ENCODE results near the gene ZIM2.

The ZIM2 gene

GRCh38 chr19:56835401-56835800 is 5.1 kb downstream of the ZIM2 start:
- Histone ChIP-seq H2AFZ (ENCODE audit: low read depth, low read length, severe bottlenecking) (no peak overlapping the region), H3K9ac (ENCODE audit: low read length) (no peak overlapping the region), H4K20me1 (ENCODE audit: low read depth, low read length) (no peaks in the 10 kb centered on the region), H3K9me2 (replicated peaks; ENCODE audit: insufficient read depth, low read length) (no peaks in the 10 kb centered on the region), H3K36me3 (ENCODE audit: low read length) (no peaks in the 10 kb centered on the region), H3K27ac (ENCODE audit: low read depth, low read length) (no peak overlapping the region), H3K79me2 (ENCODE audit: insufficient read depth, low read length) (no peaks in the 10 kb centered on the region), H3F3A (ENCODE audit: insufficient read depth) (no peaks in the 10 kb centered on the region), H3K9me3 (ENCODE audit: insufficient read depth, low read length) (peaks cover 8% of the 10 kb centered on the region; the same call in 1 of the 2 replicates), H3K4me3 (ENCODE audit: insufficient read depth, low read length, poor library complexity, severe bottlenecking) (no peak overlapping the region), H3K4me2 (ENCODE audit: low read depth, low read length, poor library complexity, severe bottlenecking) (no peak overlapping the region), H3K27me3 (ENCODE audit: low read length) (no peaks in the 10 kb centered on the region)
- TF ChIP-seq, protein P1, sequence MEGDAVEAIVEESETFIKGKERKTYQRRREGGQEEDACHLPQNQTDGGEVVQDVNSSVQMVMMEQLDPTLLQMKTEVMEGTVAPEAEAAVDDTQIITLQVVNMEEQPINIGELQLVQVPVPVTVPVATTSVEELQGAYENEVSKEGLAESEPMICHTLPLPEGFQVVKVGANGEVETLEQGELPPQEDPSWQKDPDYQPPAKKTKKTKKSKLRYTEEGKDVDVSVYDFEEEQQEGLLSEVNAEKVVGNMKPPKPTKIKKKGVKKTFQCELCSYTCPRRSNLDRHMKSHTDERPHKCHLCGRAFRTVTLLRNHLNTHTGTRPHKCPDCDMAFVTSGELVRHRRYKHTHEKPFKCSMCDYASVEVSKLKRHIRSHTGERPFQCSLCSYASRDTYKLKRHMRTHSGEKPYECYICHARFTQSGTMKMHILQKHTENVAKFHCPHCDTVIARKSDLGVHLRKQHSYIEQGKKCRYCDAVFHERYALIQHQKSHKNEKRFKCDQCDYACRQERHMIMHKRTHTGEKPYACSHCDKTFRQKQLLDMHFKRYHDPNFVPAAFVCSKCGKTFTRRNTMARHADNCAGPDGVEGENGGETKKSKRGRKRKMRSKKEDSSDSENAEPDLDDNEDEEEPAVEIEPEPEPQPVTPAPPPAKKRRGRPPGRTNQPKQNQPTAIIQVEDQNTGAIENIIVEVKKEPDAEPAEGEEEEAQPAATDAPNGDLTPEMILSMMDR (IDR thresholded peaks at IDR 0.05; ENCODE audit: insufficient read depth, low read length, poor library complexity, severe bottlenecking), result no peak
- no peak for TF ChIP-seq EZH2phosphoT487 (conservative IDR thresholded peaks at IDR 0.05; ENCODE audit: low read length)

GRCh38 chr19:56834564-56835375 is 5.8 kb downstream of the ZIM2 start:
- Histone ChIP-seq H3K4me2 (ENCODE audit: low read depth, low read length, poor library complexity, severe bottlenecking) (no peak overlapping the region), H3K27ac (ENCODE audit: low read depth, low read length) (no peak overlapping the region), H3K4me3 (ENCODE audit: insufficient read depth, low read length, poor library complexity, severe bottlenecking) (no peak overlapping the region), H3F3A (ENCODE audit: insufficient read depth) (no peaks in the 10 kb centered on the region), H3K9ac (ENCODE audit: low read length) (no peak overlapping the region), H3K36me3 (ENCODE audit: low read length) (no peaks in the 10 kb centered on the region), H2AFZ (ENCODE audit: low read depth, low read length, severe bottlenecking) (no peak overlapping the region), H3K9me2 (replicated peaks; ENCODE audit: insufficient read depth, low read length) (no peaks in the 10 kb centered on the region), H3K79me2 (ENCODE audit: insufficient read depth, low read length) (no peaks in the 10 kb centered on the region), H3K27me3 (ENCODE audit: low read length) (no peaks in the 10 kb centered on the region), H3K9me3 (ENCODE audit: insufficient read depth, low read length) (peaks cover 8% of the 10 kb centered on the region; the same call in 1 of the 2 replicates), H4K20me1 (ENCODE audit: low read depth, low read length) (no peaks in the 10 kb centered on the region)
- TF ChIP-seq EZH2phosphoT487 (conservative IDR thresholded peaks at IDR 0.05; ENCODE audit: low read length), result no peak

GRCh38 chr19:56832352-56832928 is 8.1 kb downstream of the ZIM2 start:
- no peaks in the 10 kb centered on the region for H3K36me3 ChIP-seq (ENCODE audit: low read length)
- no peaks in the 10 kb centered on the region for H4K20me1 ChIP-seq (ENCODE audit: low read depth, low read length)
- H2AFZ ChIP-seq (ENCODE audit: low read depth, low read length, severe bottlenecking), result no peak overlapping the region
- no peaks in the 10 kb centered on the region for H3F3A ChIP-seq (ENCODE audit: insufficient read depth)
- no peak overlapping the region for H3K4me3 ChIP-seq (ENCODE audit: insufficient read depth, low read length, poor library complexity, severe bottlenecking)
- H3K27ac ChIP-seq (ENCODE audit: low read depth, low read length), result no peak overlapping the region
- no peaks in the 10 kb centered on the region for H3K9me3 ChIP-seq (ENCODE audit: insufficient read depth, low read length)
- H3K9me2 ChIP-seq (replicated peaks; ENCODE audit: insufficient read depth, low read length), result no peaks in the 10 kb centered on the region
- no peaks in the 10 kb centered on the region for H3K79me2 ChIP-seq (ENCODE audit: insufficient read depth, low read length)
- H3K9ac ChIP-seq (ENCODE audit: low read length), result no peak overlapping the region
- no peaks in the 10 kb centered on the region for H3K27me3 ChIP-seq (ENCODE audit: low read length)
- H3K4me2 ChIP-seq (ENCODE audit: low read depth, low read length, poor library complexity, severe bottlenecking), result no peak overlapping the region
- TF ChIP-seq, protein P1 (IDR thresholded peaks at IDR 0.05; ENCODE audit: insufficient read depth, low read length, poor library complexity, severe bottlenecking), result no peak
- no peak for TF ChIP-seq EZH2phosphoT487 (conservative IDR thresholded peaks at IDR 0.05; ENCODE audit: low read length)

- Histone ChIP-seq H3K9ac (ENCODE audit: low read length) (no peak overlapping the region), H3K27ac (ENCODE audit: low read depth, low read length) (no peak overlapping the region), H3K4me2 (ENCODE audit: low read depth, low read length, poor library complexity, severe bottlenecking) (no peak overlapping the region), H3K4me3 (ENCODE audit: insufficient read depth, low read length, poor library complexity, severe bottlenecking) (no peak overlapping the region), H3K79me2 (ENCODE audit: insufficient read depth, low read length) (no peaks in the 10 kb centered on the region), H3F3A (ENCODE audit: insufficient read depth) (no peaks in the 10 kb centered on the region), H4K20me1 (ENCODE audit: low read depth, low read length) (no peaks in the 10 kb centered on the region), H3K36me3 (ENCODE audit: low read length) (no peaks in the 10 kb centered on the region), H3K9me3 (ENCODE audit: insufficient read depth, low read length) (no peaks in the 10 kb centered on the region), H3K9me2 (replicated peaks; ENCODE audit: insufficient read depth, low read length) (no peaks in the 10 kb centered on the region), H2AFZ (ENCODE audit: low read depth, low read length, severe bottlenecking) (no peak overlapping the region), H3K27me3 (ENCODE audit: low read length) (no peaks in the 10 kb centered on the region)
- TF ChIP-seq, protein P1 (IDR thresholded peaks at IDR 0.05; ENCODE audit: insufficient read depth, low read length, poor library complexity, severe bottlenecking), result no peak
- TF ChIP-seq EZH2phosphoT487 (conservative IDR thresholded peaks at IDR 0.05; ENCODE audit: low read length), result no peak
These were observed 9.3 kb downstream of the ZIM2 start for GRCh38 chr19:56831255-56831654.
